ENCODE measurements around the gene ST3GAL5.

ST3GAL5 gene

DNA sequence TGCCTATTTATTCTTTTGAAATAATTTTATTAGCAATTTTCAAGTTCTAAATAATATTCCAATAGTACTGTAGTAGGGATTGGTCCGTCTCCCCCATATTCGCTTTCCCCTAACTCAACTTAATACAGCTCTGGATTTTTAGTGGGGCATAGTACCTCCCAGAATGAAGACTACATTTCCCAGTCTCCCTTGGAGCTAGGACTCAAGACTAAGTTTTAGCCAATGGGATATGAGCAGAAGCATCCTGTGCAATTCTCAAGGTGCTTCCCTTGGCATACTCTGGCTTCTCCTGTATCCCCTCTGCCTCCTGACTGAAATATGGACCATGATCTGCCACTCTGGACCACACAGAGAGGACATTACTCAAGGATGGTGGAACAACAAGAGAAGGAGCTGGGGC lies 24.1 kb downstream of the ST3GAL5 start:
- DNase-seq (ENCODE audit: low read depth) = no peak
- TF ChIP-seq, protein P1, sequence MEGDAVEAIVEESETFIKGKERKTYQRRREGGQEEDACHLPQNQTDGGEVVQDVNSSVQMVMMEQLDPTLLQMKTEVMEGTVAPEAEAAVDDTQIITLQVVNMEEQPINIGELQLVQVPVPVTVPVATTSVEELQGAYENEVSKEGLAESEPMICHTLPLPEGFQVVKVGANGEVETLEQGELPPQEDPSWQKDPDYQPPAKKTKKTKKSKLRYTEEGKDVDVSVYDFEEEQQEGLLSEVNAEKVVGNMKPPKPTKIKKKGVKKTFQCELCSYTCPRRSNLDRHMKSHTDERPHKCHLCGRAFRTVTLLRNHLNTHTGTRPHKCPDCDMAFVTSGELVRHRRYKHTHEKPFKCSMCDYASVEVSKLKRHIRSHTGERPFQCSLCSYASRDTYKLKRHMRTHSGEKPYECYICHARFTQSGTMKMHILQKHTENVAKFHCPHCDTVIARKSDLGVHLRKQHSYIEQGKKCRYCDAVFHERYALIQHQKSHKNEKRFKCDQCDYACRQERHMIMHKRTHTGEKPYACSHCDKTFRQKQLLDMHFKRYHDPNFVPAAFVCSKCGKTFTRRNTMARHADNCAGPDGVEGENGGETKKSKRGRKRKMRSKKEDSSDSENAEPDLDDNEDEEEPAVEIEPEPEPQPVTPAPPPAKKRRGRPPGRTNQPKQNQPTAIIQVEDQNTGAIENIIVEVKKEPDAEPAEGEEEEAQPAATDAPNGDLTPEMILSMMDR (conservative IDR thresholded peaks at IDR 0.05; ENCODE audit: low read depth, low read length) = no peak
- no peak overlapping the region for H3K4me3 ChIP-seq (ENCODE audit: low read length)

DNA sequence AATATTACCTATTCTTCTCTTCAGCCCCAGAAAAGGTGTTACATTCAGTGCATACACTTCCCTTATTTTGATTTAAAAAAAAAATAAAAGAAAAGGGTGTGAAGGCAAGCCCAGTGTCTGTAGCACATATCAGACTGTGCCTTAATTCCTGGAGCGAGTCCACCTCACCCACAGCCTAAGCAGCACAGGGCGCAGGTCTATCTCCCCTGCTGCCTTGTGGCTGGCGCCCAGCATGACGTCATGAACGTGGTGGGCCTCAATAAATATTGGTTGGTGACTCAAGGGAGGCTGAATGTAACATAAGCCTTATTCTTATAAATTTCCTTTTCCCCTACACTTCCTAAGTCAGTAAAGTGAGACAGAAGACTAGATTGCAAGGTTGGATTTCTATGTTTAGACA lies 26.4 kb downstream of the ST3GAL5 start:
- TF ChIP-seq, protein P1 (conservative IDR thresholded peaks at IDR 0.05; ENCODE audit: low read depth, low read length) = no peak
- H3K4me3 ChIP-seq (ENCODE audit: low read length) = no peak overlapping the region
- no peak for DNase-seq (ENCODE audit: low read depth)

DNA sequence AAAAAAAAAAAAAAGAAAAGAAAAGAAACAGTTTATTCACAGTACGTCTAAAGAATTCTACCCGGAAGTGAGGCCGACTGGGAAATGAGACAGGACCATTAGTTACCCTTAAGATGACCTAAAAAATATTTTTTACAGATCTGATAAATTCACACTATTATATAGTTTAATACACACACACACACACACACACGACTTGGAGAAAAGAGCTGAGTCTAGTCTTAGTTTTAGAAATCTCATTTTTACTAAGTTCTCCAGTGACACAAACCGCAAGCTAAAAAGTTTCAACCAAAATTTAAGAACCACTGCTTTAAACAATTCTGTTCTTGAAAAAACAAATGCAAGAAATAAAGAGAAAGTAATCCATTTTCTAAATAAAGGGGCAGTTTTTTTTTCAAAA lies 27.1 kb downstream of the ST3GAL5 start:
- H3K4me3 ChIP-seq (ENCODE audit: low read length) = no peak overlapping the region
- TF ChIP-seq, protein P1 (conservative IDR thresholded peaks at IDR 0.05; ENCODE audit: low read depth, low read length) = no peak
- no peak for DNase-seq (ENCODE audit: low read depth)

DNA sequence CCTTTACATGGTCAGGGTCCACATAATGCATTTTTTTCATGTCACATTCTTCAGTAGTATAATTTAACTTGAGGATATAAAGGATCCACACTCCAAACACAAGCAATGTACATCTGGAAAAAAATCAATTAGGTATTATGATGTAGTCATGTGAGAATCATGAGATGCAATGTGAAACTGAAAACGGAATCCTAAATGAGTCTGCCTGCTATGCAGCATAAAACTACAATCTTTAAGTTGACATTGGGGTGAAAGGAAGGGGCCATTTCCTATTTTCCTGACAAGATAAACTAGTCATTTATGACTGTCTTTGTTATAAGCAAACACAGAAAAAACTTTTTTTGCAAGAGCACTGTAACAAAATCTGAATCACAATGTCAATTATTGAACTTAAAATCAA lies 27.6 kb downstream of the ST3GAL5 start:
- no peak overlapping the region for H3K4me3 ChIP-seq (ENCODE audit: low read length)
- TF ChIP-seq, protein P1 (conservative IDR thresholded peaks at IDR 0.05; ENCODE audit: low read depth, low read length) = no peak
- no peak for DNase-seq (ENCODE audit: low read depth)

DNA sequence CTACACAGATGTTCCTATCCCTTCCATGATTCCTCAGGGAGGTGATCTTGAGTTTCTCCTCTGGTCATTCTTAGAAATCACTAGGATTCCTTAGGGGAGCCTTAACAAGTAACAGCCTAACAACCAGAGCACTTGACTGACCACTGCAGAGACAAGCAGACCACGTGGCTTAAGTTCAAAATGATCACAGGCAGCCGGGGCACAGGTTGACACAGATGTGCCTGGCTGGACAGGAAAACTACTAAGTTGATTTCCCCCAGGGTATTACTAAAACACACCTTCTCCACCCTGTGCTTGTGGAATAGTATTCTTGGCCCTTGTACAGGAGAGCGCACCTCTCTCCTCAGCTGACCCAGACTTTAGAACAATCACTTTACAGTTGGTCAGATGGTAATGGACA lies 29.9 kb downstream of the ST3GAL5 start:
- no peak overlapping the region for H3K4me3 ChIP-seq (ENCODE audit: low read length)
- TF ChIP-seq, protein P1 (conservative IDR thresholded peaks at IDR 0.05; ENCODE audit: low read depth, low read length) = no peak

DNA sequence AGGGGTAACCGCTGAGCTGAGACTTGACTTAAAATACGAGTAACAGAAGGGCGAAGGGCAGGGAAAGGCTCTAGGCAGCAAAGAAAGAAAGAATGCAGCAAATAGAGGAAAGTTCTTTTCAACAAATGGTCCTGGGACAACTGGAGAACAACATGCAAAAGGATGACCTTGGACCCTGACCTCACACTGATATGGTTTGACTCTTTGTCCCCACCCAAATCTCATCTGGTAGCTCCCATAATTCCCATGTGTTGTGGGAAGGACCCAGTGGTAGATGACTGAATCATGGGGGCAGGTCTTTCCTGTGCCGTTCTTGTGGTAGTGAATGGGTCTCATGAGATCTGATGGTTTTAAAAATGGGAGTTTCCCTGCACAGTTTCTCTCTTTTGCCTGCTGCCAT lies 33.9 kb downstream of the ST3GAL5 start:
- H3K4me3 ChIP-seq (ENCODE audit: low read length) = no peak overlapping the region
- TF ChIP-seq, protein P1 (conservative IDR thresholded peaks at IDR 0.05; ENCODE audit: low read depth, low read length) = no peak
- DNase-seq (ENCODE audit: low read depth) = no peak

More for the DNA sequence above, 29.9 kb downstream of the ST3GAL5 start:
- DNase-seq (ENCODE audit: low read depth) = no peak

DNA sequence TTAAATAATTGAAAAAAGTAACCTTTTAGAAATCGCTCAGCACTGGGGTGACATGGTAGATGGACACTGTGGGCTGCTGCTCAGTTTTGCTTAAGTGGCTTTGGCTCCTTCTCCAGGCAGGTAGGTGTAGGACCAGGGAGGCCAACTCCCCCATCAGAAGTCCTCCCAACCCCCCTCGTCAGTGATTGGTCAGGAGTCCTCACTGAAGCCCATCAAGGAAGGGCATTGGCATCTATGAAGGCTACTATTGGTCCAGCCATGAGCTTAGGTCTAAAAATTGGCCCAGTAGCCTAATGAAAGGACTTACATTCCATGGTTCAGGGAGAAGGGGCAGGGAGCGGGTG lies 34.7 kb downstream of the ST3GAL5 start:
- no peak overlapping the region for H3K4me3 ChIP-seq (ENCODE audit: low read length)
- DNase-seq (ENCODE audit: low read depth) = no peak
- TF ChIP-seq, protein P1 (conservative IDR thresholded peaks at IDR 0.05; ENCODE audit: low read depth, low read length) = no peak
